ENCODE results near the gene FGF21. TPM values are rescaled to one million over a fixed set of nuclear protein-coding genes. Genes with fewer than 3 reads are reported as not detected.
"Not testable (repeated sequence)": the region's sequence is repeated elsewhere in the genome, so short reads cannot be mapped to it uniquely, and the experiment has no call there.

Gene FGF21
- total RNA-seq, 1 experiment from 2014 or later, result not detected

DNA sequence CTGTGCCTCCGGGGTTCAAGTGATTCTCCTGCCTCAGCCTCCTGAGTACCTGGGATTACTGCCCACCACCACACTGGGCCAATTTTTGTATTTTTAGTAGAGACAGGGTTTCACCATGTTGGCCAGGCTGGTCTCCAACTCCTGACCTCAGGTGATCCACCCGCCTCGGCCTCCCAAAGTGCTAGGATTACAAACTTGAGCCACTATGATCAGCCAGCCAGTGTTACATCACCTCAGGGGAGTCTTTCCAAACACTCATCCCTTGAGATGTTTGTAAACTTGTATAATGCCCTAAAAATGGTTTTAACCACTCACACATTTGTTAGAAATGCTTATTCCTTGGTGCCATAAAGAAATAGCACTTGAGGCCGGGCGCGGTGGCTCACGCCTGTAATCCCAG is 31.1 kb downstream of the FGF21 start:
- not testable (repeated sequence) for DNase-seq (ENCODE audit: low spot score)

DNA sequence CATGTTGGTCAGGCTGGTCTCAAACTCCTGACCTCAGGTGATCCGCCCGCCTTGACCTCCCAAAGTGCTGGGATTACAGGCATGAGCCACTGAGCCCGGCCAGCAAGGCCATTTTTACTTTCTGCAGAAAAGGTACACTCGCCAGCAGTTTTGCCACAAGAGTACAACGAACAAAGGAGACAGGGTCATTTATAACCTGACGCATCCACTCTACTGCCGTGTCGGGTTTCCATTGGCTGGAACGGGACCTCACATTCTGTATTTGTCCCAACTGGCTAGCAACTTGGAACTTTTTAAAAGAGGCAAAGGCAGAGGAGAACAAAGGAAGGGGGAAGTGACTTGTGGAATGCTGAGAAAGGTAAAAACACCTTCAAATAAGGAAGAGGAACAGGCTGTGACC is 32.0 kb downstream of the FGF21 start:
- DNase-seq (ENCODE audit: low spot score), result not testable (repeated sequence)

DNA sequence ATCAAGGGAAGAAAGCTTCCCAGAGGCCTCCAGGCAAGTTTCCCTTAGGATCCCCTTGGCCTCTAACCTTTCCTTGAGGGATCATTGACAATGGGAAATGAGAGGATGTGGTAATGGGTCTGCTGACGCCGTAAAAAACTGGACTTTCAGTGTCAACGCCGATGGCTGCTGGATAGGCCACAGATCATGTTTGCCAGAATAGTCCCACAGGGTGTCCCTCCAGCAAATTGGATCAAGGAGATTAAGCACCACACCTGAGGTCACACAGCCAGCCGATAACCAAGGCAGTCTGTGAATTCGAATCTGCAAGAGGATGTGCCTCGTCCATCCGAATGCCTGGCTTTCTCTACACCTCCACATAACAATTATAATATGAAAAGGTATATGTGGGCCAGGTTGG is 37.9 kb downstream of the FGF21 start:
- no peak for DNase-seq (ENCODE audit: low spot score)

DNA sequence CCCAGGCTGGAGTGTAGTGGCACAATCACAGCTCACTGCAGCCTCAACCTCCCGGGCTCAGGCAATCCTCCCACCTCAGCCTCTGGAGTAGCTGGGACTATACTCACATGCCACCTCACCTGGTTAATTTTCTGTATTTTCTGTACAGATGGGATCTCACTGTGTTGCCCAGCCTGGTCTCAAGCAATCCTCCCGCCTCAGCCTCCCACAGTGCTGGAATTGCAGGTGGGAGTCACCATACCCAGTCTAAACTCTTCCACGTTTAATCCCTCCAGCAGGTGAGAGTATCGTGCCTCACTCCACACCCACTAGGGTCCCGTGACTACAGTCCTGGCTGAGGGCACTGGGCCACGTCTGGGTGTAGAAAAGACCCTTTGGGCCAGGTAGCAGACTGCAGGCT is 39.0 kb downstream of the FGF21 start:
- no peak for DNase-seq (ENCODE audit: low spot score)

DNA sequence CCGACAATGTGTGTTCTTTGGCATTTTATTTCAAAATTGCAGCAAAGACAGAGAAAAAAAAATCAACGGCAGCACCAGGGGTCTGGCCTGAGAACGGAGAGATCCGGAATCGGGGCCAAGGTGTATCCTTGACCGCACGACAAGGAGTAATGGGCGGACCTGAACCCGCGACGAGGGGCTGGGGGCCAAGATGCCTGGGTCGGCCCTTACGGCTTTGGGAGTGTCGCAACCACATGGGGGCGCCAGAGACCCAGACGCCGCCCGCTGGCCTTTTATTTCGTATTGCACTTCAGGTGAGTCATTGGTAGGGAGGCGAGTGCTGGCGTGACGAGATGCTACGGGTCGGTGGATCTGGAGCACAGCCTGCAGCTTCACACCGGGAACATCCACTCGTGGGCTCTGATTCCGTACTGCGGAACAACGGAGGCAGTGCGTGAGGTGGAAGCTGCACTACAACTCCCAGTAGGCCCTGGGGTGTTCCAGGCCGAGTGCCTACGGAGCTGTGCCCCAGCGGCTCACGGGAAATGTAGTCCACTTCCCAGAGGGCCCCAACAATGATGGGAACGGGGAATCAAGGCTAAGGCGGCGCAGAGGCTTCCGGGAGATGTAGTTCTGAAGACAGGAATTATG is 39.8 kb downstream of the FGF21 start:
- peak; percentile 96 for DNase-seq (ENCODE audit: low spot score)

DNA sequence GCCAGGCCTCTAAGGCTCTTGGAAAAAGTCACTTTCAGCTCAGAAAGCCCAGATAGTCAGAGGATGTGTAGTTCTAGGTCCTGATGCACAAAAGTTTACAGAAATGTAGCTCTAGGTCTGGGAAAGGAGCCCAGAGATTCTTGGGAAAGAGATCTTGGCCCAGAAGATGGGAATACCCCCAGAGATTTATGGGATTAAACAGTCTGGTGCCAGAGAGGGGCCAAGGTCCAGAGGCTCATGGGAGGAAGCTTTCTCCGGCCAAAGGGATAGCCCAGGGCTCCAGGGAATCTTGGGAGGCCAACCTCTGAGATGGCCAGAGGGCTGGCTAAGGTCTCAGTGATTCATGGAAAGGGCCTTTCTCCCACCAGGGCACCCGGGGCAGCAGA is 40.4 kb downstream of the FGF21 start:
- no peak for DNase-seq (ENCODE audit: low spot score)

DNA sequence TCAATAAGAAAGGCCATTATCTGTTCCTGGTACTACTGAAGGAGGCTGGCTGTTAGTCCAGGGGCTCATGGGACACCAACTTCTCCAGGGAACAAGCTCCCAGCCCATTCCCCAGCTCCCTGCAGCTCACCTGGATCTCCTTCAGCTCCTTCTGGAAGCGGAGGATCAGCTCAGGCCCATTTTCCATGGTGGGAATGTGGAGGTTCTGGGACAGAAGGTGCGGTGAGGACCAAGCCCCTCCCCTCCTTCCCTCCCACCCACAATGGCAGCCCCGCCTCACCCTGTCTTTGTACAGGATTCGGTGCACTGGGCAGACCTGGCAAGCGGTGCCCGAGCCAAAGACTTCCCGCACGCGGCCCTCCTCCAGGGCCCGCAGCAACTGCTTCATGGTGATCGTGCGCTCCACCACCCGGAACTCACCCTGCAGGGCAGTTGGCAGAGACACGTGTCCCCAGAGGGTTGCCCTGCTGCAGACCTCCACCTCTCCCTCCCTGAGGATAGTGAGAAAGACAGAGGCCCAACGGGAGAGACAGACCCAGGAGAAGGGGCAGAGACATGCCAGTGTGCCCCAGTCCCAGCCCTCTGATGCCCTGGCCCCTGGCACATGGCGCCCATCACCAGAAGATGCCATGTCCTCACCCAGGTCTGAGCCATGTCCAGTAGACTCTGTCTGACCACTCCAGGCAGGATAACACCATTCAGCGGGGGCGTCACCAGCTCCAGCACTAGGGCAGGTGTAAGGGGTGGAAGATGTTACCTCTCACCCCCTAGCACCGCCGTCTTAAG is 41.2 kb downstream of the FGF21 start:
- no peak for DNase-seq (ENCODE audit: low spot score)

DNA sequence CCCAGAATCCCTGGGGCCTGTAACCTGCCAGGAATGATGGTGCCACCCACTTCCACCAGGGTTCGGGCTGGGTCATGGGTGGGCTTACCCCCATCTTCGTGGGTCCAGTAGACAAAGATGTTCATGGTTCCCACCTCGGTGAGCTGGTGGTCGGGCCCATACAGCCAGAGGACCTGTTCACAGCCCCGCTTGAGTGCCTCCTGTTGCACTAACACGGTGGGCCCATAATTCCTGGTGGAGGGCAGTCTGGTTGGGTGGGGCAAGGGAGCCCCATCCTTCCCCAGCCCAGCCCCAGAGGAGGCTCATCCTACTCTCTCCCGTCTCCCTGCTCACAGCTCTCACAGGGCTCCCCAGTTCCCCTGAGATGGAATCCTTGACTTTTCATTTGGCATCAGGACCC is 41.8 kb downstream of the FGF21 start:
- no peak for DNase-seq (ENCODE audit: low spot score)

DNA sequence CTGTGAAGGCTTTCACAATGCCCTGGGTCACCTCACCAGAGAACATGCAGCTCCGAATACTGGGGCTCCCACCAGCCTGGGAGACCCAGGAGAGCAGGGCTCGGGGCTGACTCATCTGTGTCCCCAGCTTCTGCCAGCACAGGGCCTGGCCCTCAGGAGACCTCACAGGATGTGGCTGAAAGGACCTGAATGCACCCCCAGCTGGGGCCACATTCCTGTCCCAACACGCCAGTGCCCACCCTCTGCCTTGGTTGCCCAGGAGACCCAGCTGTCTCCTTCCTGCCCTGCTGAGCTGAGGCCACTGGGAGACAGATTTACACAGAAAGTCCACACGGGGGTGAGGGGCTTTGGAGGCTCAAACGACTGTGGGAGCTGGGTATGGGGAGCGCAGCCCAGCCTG is 43.6 kb downstream of the FGF21 start:
- DNase-seq (ENCODE audit: low spot score), result no peak

DNA sequence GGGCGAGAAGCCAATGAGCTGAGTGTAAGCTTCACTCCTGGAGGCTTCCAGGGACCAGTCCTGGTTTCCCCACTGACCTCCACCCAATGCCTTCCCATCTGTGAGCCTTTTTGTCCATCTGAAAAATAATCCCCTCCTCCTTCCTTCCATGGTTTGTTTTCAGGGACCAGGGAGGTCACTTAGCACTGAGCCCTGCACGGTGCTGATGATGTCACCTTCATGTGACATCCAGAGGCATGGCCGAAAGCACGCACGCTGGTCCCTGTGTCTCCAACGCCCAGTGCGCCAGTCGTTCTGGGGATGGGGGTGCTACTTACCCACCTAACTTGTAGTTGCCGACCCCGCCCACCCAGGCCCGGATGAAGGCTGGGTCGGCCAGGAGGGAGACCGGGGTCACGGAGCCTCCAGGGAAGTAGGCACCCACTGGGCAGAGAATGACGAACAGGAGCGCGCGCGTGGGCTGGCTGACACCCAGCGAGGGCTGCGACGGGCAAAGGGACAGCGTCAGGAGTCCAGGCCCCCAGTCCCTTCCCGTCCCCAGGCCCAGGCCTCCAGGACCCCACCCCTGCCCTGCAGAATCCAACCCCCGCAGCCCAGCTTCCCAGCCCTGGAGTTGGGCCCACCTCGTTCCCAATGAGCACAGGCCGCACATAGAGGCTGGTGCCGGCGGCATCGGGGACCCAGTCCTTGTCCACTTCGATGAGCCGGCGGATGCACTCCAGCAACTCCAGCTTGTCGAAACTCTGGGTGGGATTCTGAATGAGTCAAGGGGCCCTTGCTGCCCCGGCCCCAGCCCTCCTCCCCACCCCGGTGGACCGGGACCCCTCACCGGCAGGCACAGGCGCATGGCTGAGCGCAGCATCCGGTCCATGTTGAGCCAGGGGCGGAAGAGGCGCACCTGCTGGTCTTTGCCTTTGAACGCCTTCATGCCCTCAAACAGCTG is 44.3 kb downstream of the FGF21 start:
- DNase-seq (ENCODE audit: low spot score), result no peak

DNA sequence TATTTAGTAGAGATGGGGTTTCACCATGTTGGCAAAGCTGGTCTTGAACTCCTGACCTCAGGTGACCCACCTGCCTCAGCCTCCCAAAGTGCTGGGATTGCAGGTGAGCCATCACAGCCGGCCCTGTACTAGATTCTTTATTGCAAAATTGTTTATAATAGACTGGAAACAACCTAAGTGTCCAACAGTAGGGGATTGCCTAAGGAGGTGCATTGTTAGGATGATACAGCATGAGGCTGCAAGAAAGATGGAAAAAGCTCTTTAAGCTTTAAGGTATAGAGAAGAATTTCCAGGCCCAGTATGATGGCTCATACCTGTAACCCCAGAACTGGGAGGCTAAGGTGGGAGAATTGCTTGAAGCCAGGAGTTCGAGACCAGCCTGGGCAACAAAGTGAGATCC is 47.3 kb downstream of the FGF21 start:
- DNase-seq (ENCODE audit: low spot score), result no peak

DNA sequence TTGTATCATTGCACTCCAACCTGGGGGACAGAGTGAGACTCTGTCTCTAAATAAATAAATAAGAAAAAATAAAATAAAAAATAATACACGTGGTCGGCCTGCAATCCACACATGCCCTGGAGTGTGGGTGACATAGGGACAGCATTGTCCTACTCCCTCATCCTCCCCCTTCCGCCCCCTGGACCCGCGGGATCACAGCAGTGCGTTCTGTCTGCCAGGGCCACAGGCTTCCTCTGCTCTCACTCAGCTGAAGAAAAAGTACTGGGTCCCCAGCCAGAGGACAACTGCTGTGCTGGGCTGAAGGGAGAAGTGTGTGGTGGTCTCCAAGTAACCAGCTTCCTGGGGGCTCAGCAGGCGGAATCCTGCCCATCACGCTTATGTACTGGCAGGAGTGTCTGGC is 49.2 kb downstream of the FGF21 start:
- DNase-seq (ENCODE audit: low spot score), result no peak

DNA sequence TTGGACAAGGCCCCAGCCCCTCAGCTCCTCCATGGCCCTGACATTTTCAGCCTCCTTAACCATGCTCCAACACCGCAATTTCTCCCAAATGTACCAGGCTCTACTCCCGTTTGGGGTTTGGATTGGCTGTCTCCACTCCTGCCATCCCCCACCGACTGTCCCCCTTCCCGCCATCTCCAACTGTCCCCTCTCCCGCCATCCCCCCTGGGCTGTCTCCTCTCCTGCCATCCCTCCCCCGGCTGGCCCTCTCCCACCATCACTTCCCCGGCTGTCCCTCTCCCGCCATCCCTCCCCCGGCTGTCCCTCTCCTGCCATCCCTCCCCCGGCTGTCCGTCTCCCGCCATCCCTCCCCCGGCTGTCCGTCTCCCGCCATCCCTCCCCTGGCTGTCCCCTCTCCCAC is 50.1 kb downstream of the FGF21 start:
- DNase-seq (ENCODE audit: low spot score), result no peak

DNA sequence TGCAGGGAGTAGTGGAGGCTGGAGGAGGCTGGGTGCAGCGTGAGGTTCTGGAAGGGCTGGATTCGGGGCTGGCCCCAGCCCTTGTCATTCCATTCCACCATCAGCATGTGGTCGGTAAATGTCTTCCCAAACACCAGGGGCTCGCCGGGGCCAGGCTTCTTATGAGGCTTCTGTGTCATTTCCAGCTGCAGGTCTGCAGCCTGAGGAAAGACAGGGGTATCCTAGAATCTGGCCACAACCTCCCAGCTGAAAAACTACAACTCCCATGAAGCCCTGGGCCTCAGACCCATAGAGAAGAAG is 51.1 kb downstream of the FGF21 start:
- no peak for DNase-seq (ENCODE audit: low spot score)

DNA sequence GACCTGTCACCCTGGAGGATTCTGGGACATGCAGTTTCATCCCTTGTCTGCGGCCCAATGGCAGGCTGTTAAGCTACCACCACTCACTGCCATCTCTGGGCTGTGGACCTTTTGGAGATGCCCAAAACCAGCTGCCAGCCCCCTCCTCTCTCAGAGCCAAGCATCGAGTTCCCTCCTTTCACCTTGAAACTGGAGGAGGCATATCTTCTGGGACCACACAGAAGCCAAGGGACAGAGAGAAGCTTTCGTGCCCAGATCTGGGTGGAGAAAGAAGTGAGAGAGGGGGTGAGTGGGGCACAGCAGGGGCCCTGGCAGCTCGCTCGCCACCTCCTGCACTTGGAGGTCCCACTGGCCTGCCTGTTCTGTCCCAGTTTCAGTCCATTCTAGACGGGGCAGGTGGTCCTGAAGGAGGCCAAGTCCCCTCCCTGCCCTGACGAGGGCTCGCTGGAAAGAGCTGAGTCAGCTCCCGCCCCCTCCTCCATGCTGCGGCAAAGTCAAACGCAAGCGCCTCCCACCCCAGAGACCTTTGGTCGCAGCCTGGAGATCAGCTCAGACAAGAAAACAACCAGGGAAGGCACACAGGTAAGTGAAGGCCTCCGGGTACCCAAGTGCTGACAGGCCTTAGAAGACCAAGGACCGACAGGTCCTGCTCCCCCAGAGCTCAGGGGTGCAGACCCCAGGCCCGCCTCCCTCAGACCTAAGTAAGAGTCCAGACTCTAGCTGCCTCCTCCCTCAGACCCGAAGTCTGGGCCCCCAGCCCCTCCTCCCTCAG is 51.7 kb downstream of the FGF21 start:
- DNase-seq (ENCODE audit: low spot score), result no peak

DNA sequence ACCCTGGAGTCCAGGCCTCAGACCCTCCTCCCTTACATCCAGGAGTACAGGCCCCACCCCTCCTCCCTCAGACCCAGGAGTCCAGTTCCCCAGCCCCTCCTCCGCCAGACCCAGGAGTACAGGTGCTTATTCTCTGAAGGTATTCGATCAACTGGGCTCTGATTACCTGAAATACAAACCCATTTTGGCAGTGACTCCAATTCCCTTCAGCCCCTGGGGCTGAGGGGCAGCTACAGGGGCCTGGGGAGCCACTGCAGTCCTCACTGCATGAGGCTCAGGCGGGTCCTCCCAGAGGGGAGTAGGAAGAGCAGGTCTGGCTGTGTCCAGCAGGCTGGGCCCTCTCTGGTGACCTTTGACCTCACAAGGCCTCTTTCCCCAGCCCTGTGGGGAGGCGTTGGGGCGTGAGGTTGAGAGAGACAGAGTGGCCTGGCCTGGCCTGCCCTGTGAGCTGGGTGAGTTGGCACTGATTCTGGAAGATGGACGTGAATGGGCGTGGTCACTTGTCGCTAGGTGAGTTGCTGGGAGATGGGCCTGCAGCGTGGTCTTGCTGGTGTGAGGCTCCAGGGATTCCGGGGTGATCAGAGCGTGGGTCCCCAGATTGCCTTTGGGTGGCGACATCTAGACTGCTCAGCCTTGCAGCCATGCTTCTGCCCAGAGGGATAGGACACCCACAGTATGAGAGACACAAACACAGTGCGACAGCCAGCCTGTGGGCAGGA is 52.4 kb downstream of the FGF21 start:
- no peak for DNase-seq (ENCODE audit: low spot score)

Other genes starting within 250 kb of the FGF21 start
- gene LMTK3, start 243.7 kb upstream of the FGF21 start, total RNA-seq (2014; rRNA removed; shearing (Covaris generic)), result 0.43 TPM in 1 of 2 replicates, not detected in the other
- gene SULT2B1, start 203.4 kb upstream of the FGF21 start, total RNA-seq (2014; rRNA removed; shearing (Covaris generic)), result 0.23 TPM in 1 of 2 replicates, not detected in the other
- not detected in 2 replicates for gene SPACA4, start 148.8 kb upstream of the FGF21 start, total RNA-seq (2014; rRNA removed; shearing (Covaris generic))
- 0.06 and 1.6 TPM in 2 replicates for gene FAM83E, start 140.4 kb upstream of the FGF21 start, total RNA-seq (2014; rRNA removed; shearing (Covaris generic))
- 1,978 and 2,048 TPM in 2 replicates for gene RPL18, start 136.3 kb upstream of the FGF21 start, total RNA-seq (2014; rRNA removed; shearing (Covaris generic))
- gene SPHK2, start 136.0 kb upstream of the FGF21 start, total RNA-seq (2014; rRNA removed; shearing (Covaris generic)), result 6.5 and 9.0 TPM in 2 replicates
- gene DBP, start 118.1 kb upstream of the FGF21 start, total RNA-seq (2014; rRNA removed; shearing (Covaris generic)), result 14.0 and 34.2 TPM in 2 replicates
- 2.2 and 8.3 TPM in 2 replicates for gene CA11, start 109.3 kb upstream of the FGF21 start, total RNA-seq (2014; rRNA removed; shearing (Covaris generic))
- 0.58 TPM in 1 of 2 replicates, not detected in the other for gene NTN5, start 82.5 kb upstream of the FGF21 start, total RNA-seq (2014; rRNA removed; shearing (Covaris generic))
- gene FUT2, start 59.6 kb upstream of the FGF21 start, total RNA-seq (2014; rRNA removed; shearing (Covaris generic)), result not detected in 2 replicates
- 0.31 and 0.51 TPM in 2 replicates for gene MAMSTR, start 35.8 kb upstream of the FGF21 start, total RNA-seq (2014; rRNA removed; shearing (Covaris generic))
- 0.14 TPM in 1 of 2 replicates, not detected in the other for gene RASIP1, start 14.9 kb upstream of the FGF21 start, total RNA-seq (2014; rRNA removed; shearing (Covaris generic))
- gene IZUMO1, start 8.6 kb upstream of the FGF21 start, total RNA-seq (2014; rRNA removed; shearing (Covaris generic)), result not detected in 2 replicates
- gene FUT1, start 2.9 kb upstream of the FGF21 start, total RNA-seq (2014; rRNA removed; shearing (Covaris generic)), result 0.25 TPM in 1 of 2 replicates, not detected in the other
- 45.4 and 47.3 TPM in 2 replicates for gene BCAT2, start 55.5 kb downstream of the FGF21 start, total RNA-seq (2014; rRNA removed; shearing (Covaris generic))
- not detected in 2 replicates for gene HSD17B14, start 81.0 kb downstream of the FGF21 start, total RNA-seq (2014; rRNA removed; shearing (Covaris generic))
- 2.9 and 5.4 TPM in 2 replicates for gene PLEKHA4, start 113.1 kb downstream of the FGF21 start, total RNA-seq (2014; rRNA removed; shearing (Covaris generic))
- 15.8 and 16.1 TPM in 2 replicates for gene PPP1R15A, start 116.9 kb downstream of the FGF21 start, total RNA-seq (2014; rRNA removed; shearing (Covaris generic))
- gene TULP2, start 143.2 kb downstream of the FGF21 start, total RNA-seq (2014; rRNA removed; shearing (Covaris generic)), result not detected in 2 replicates
- 199 and 224 TPM in 2 replicates for gene NUCB1, start 144.8 kb downstream of the FGF21 start, total RNA-seq (2014; rRNA removed; shearing (Covaris generic))
- 0.27 TPM in 1 of 2 replicates, not detected in the other for gene DHDH, start 178.2 kb downstream of the FGF21 start, total RNA-seq (2014; rRNA removed; shearing (Covaris generic))
- 132 and 135 TPM in 2 replicates for gene BAX, start 199.4 kb downstream of the FGF21 start, total RNA-seq (2014; rRNA removed; shearing (Covaris generic))
- 22,782 and 25,960 TPM in 2 replicates for gene FTL, start 209.8 kb downstream of the FGF21 start, total RNA-seq (2014; rRNA removed; shearing (Covaris generic))
- 31.7 and 31.9 TPM in 2 replicates for gene GYS1, start 237.8 kb downstream of the FGF21 start, total RNA-seq (2014; rRNA removed; shearing (Covaris generic))
- 353 and 374 TPM in 2 replicates for gene RUVBL2, start 238.4 kb downstream of the FGF21 start, total RNA-seq (2014; rRNA removed; shearing (Covaris generic))

Data from H4 (cell line).